ENCODE measurements around the gene POU2AF3.
"Not testable (repeated sequence)": the region's sequence is repeated elsewhere in the genome, so short reads cannot be mapped to it uniquely, and the experiment has no call there.

POU2AF3 gene

GRCh38 chr11:111301004-111301841, 2.9 kb downstream of the POU2AF3 start:
- DNase-seq: no peak

- no peak for DNase-seq
Measured at GRCh38 chr11:111301842-111302118, 3.4 kb downstream of the POU2AF3 start.

- DNase-seq: no peak
Measured at GRCh38 chr11:111302298-111302697, 4.0 kb downstream of the POU2AF3 start.

GRCh38 chr11:111303461-111303860, 5.1 kb downstream of the POU2AF3 start:
- DNase-seq: no peak

GRCh38 chr11:111305162-111305802, 6.9 kb downstream of the POU2AF3 start:
- no peak for DNase-seq

GRCh38 chr11:111305876-111306275, 7.5 kb downstream of the POU2AF3 start:
- DNase-seq: no peak

- DNase-seq: no peak
Measured at GRCh38 chr11:111306321-111306720, 8.0 kb downstream of the POU2AF3 start.

- DNase-seq: no peak
Measured at GRCh38 chr11:111307472-111308108, 9.2 kb downstream of the POU2AF3 start.

GRCh38 chr11:111308140-111308539, 9.8 kb downstream of the POU2AF3 start:
- no peak for DNase-seq

GRCh38 chr11:111309215-111309915, 11.0 kb downstream of the POU2AF3 start:
- no peak for DNase-seq

GRCh38 chr11:111310088-111310487, 11.7 kb downstream of the POU2AF3 start:
- DNase-seq: no peak

GRCh38 chr11:111310723-111311122, 12.4 kb downstream of the POU2AF3 start:
- DNase-seq: no peak

- DNase-seq: no peak
Measured at GRCh38 chr11:111312076-111312475, 13.7 kb downstream of the POU2AF3 start.

GRCh38 chr11:111319296-111319695, 20.9 kb downstream of the POU2AF3 start:
- DNase-seq: no peak

- not testable (repeated sequence) for DNase-seq
Measured at GRCh38 chr11:111320199-111320598, 21.9 kb downstream of the POU2AF3 start.

GRCh38 chr11:111320728-111321568, 22.6 kb downstream of the POU2AF3 start:
- no peak for DNase-seq

GRCh38 chr11:111322534-111322933, 24.2 kb downstream of the POU2AF3 start:
- DNase-seq: no peak

- DNase-seq: no peak
Measured at GRCh38 chr11:111324277-111324720, 26.0 kb downstream of the POU2AF3 start.

GRCh38 chr11:111325259-111325658, 26.9 kb downstream of the POU2AF3 start:
- no peak for DNase-seq

- DNase-seq: no peak
Measured at GRCh38 chr11:111326824-111327223, 28.5 kb downstream of the POU2AF3 start.

- DNase-seq: no peak
Measured at GRCh38 chr11:111327908-111328624, 29.7 kb downstream of the POU2AF3 start.
